GM20000 (cell line): ENCODE measurements around the gene PARN.

Source experiments
- DNase-seq: peaks from one replicate; pipeline ENCODE4 v3.0.0; 2012; ENCODE audit warnings: low spot score
- TF ChIP-seq, protein P1 (sequence below): IDR thresholded peaks from 2 replicates; pipeline ENCODE4 v1.5.1; 2012; ENCODE audit warnings: mild to moderate bottlenecking, control low read depth; ENCODE audit errors: extremely low read depth, missing control alignments

PARN gene

GRCh38 chr16:14464192-14464591, 165.9 kb downstream of the PARN start:
- no peak for DNase-seq
- TF ChIP-seq, protein P1, sequence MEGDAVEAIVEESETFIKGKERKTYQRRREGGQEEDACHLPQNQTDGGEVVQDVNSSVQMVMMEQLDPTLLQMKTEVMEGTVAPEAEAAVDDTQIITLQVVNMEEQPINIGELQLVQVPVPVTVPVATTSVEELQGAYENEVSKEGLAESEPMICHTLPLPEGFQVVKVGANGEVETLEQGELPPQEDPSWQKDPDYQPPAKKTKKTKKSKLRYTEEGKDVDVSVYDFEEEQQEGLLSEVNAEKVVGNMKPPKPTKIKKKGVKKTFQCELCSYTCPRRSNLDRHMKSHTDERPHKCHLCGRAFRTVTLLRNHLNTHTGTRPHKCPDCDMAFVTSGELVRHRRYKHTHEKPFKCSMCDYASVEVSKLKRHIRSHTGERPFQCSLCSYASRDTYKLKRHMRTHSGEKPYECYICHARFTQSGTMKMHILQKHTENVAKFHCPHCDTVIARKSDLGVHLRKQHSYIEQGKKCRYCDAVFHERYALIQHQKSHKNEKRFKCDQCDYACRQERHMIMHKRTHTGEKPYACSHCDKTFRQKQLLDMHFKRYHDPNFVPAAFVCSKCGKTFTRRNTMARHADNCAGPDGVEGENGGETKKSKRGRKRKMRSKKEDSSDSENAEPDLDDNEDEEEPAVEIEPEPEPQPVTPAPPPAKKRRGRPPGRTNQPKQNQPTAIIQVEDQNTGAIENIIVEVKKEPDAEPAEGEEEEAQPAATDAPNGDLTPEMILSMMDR, result no peak

DNA sequence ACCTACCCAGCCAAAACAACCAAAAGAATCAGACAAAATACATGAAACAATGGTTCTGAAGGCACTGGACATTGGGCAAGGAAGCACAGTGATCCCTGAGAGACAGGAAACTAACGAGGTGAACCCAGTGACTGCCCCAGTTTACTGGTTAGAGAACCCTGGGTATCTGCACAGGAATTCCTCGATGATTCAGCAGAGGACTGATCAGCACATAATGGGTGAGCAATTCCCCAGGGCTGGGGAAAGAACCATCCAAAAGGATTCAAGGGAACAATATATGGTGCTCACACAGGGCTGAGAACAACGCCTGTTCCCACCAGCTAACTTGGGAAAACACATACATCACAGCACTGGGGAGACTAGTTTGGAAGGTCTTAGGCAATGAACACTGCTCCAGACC, 167.2 kb downstream of the PARN start:
- no peak for DNase-seq

DNA sequence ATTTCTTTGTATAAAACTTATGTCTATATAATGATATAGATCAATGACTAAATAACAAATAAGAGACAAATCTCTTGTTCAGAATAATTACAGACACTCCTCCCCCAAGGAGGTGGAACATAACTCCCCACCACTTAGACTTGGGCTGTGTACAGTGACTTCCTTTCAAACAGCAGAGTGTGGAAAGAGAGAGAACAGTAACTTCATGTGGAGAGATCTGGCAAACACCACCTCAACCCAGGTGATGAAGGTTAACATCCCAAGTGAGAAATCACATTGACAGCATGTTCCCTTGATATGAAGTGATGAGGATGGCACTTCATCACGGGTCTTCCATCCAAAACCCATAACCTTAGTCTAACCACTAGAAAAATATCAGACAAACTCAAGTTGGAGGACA, 169.3 kb downstream of the PARN start:
- TF ChIP-seq, protein P1, result no peak
- no peak for DNase-seq

More for the DNA sequence above, 167.2 kb downstream of the PARN start:
- TF ChIP-seq, protein P1, result no peak

- no peak for DNase-seq
- TF ChIP-seq, protein P1, result no peak
These were observed 171.5 kb downstream of the PARN start for GRCh38 chr16:14458576-14458975.

DNA sequence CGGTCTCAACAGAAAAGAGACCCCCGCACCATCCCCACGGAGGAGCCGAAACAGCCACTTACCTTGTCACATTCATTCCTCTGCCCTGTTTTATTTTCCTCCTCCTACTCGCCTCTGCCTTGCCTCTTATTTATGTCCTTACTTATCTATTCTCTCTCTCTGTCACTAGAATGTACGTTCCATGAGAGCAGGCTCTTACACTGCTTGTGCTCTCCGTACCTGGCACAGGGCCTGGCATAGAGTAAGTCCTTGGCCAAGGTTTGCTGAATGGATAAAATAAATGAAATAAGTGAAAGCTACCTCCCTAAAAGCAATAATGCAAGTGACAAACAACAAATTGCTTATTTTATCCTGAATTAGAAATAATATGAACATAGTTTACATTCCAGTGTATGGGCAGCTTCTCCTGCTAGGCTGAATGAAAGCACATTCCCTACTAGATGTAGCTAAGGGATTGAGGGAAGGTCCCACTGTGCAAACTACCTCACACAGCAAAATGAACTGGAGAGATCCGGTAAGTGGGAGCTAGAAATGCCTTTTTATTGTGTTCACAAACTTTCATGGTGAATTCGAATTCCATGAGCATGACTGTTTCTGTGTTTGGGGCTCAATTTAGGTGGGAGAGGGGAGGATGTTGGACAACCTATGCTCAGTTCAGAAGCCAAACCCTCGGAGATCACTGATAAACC, 173.1 kb downstream of the PARN start:
- DNase-seq, result no peak
- TF ChIP-seq, protein P1, result no peak

DNA sequence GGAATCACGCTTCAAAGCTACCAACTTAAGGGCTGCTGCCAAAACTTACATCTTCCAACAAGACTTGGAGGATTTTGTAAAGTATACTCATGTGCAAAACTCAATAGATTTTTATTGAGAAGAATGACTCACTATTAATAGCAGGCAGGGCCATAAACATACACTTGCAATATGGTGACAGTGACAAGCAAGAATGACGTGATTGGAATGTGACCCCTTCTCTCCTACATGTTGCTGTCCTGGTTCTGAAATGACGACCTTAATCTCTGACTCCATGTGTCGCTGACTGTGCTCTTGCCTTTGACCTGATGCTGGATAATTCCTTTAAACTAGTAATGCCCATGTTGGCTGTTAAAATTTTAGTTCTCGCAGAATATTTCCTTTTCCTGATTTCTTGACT, 174.5 kb downstream of the PARN start:
- TF ChIP-seq, protein P1, result no peak
- DNase-seq, result no peak

GRCh38 chr16:14454391-14454790, 175.7 kb downstream of the PARN start:
- no peak for DNase-seq
- TF ChIP-seq, protein P1, result no peak
